Brain microvascular endothelial cell (primary cell): ENCODE measurements around the gene METTL26.

ENCODE experiments used
- DNase-seq: peaks from one replicate; pipeline ENCODE4 v3.0.0-alpha.2; 2020
- H3K27ac ChIP-seq: fragments of 250-450 bp; sonication (Bioruptor Pico); 2 replicates; pipeline ENCODE4 v1.5.1; 2020; ENCODE audit warnings: mild to moderate bottlenecking, moderate library complexity
- H3K27me3 ChIP-seq: fragments of 250-450 bp; sonication (Bioruptor Pico); replicated peaks from 2 replicates; pipeline ENCODE4 v1.5.1; 2020; ENCODE audit warnings: mild to moderate bottlenecking
- H3K36me3 ChIP-seq: fragments of 250-450 bp; sonication (Bioruptor Pico); replicated peaks from 2 replicates; pipeline ENCODE4 v1.5.1; 2020; ENCODE audit warnings: mild to moderate bottlenecking
- H3K4me3 ChIP-seq: 2 replicates; pipeline ENCODE4 v1.5.1; 2011; ENCODE audit warnings: low read depth, mild to moderate bottlenecking, control low read depth, low read length, moderate library complexity
- in situ Hi-C: cut with HindIII; loops from 2 replicates; pipeline ENCODE4 v1.10.0; 2017; ENCODE audit warnings: low sequenced_read_pairs, low pct_ligation_motif_present
- TF ChIP-seq, protein P1 (sequence below): IDR thresholded peaks from 2 replicates; pipeline ENCODE4 v1.5.1; 2011; ENCODE audit warnings: low read depth, mild to moderate bottlenecking, moderate library complexity, low read length, control low read depth, inconsistent platforms; ENCODE audit errors: missing control alignments

The METTL26 gene

GRCh38 chr16:638836-639235 lies 2.7 kb upstream of the METTL26 start:
- Histone ChIP-seq H3K4me3 (no peak overlapping the region), H3K27ac (no peak overlapping the region), H3K36me3 (peaks cover 2% of the 10 kb centered on the region), H3K27me3 (no peaks in the 10 kb centered on the region)
- no peak for DNase-seq
- TF ChIP-seq, protein P1, sequence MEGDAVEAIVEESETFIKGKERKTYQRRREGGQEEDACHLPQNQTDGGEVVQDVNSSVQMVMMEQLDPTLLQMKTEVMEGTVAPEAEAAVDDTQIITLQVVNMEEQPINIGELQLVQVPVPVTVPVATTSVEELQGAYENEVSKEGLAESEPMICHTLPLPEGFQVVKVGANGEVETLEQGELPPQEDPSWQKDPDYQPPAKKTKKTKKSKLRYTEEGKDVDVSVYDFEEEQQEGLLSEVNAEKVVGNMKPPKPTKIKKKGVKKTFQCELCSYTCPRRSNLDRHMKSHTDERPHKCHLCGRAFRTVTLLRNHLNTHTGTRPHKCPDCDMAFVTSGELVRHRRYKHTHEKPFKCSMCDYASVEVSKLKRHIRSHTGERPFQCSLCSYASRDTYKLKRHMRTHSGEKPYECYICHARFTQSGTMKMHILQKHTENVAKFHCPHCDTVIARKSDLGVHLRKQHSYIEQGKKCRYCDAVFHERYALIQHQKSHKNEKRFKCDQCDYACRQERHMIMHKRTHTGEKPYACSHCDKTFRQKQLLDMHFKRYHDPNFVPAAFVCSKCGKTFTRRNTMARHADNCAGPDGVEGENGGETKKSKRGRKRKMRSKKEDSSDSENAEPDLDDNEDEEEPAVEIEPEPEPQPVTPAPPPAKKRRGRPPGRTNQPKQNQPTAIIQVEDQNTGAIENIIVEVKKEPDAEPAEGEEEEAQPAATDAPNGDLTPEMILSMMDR = no peak
- in situ Hi-C loops = no loop called here

GRCh38 chr16:638034-638543 lies 2.0 kb upstream of the METTL26 start:
- DNase-seq = no peak
- in situ Hi-C loops = no loop called here
- H3K4me3 ChIP-seq = no peak overlapping the region
- no peak overlapping the region for H3K27ac ChIP-seq
- peaks cover 9% of the 10 kb centered on the region for H3K36me3 ChIP-seq
- TF ChIP-seq, protein P1 = no peak
- no peaks in the 10 kb centered on the region for H3K27me3 ChIP-seq

- in situ Hi-C loops = no loop called here
- peak; percentile 73 for DNase-seq
These were observed 1.2 kb upstream of the METTL26 start for GRCh38 chr16:637081-638018.

DNA sequence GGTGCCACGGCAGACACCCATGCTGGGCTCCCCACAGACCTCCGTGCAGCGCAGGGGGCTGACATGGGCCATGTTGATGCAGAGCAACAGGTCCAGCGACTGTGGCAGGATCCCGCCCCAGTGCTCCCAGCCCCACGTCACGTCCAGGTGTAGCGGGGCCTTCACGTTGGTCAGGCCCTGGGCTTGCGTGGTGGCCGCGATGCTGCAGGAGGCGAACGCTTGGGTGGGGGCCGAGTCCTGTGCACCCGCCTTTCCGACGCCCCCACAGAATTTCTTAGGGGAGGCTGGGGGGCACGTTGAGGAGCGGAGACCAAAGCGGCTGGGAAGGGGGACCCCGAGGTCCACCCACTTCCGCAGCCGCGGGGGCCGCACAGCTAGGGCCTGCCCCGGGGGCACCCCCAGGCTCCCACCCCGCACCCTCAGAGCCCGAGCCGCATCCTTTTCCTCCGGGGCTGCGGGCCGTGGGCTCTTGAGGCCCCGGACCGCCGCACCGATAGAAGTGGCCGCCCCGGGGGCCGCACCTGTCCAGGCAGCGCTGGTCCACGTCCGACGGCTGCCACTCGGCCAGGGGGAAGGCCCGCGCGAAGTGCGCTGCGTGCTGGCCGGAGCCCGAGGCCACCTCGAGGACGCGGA lies 416 bp downstream of the METTL26 start:
- in situ Hi-C loops = no loop called here
- TF ChIP-seq, protein P1 = no peak
- Histone ChIP-seq H3K27me3 (no peaks in the 10 kb centered on the region), H3K27ac (peak overlapping the region; percentile 61), H3K36me3 (peaks cover 9% of the 10 kb centered on the region), H3K4me3 (peak overlapping the region; percentile 81)
- DNase-seq = no peak

More at GRCh38 chr16:637081-638018, 1.2 kb upstream of the METTL26 start:
- Histone ChIP-seq H3K4me3 (peak overlapping the region; percentile 81), H3K27me3 (no peaks in the 10 kb centered on the region), H3K27ac (no peak overlapping the region), H3K36me3 (peaks cover 9% of the 10 kb centered on the region)
- TF ChIP-seq, protein P1 = no peak

- in situ Hi-C loops = no loop called here
- Histone ChIP-seq H3K36me3 (peaks cover 9% of the 10 kb centered on the region), H3K27ac (no peak overlapping the region), H3K4me3 (peak overlapping the region; percentile 81), H3K27me3 (no peaks in the 10 kb centered on the region)
- no peak for DNase-seq
- TF ChIP-seq, protein P1 = no peak
These were observed 1.1 kb downstream of the METTL26 start for GRCh38 chr16:634996-635395.
